BE2C (cell line): Measurements from ENCODE around the gene ZNF14.

Experiments used
- DNase-seq: peaks from one replicate; pipeline ENCODE4 v3.0.0-alpha.2; 2020
- H3K27me3 ChIP-seq: fragments of 250-450 bp; sonication (Bioruptor Pico); 2 replicates; pipeline ENCODE4 v1.5.1; 2020; ENCODE audit warnings: mild to moderate bottlenecking
- H3K36me3 ChIP-seq: fragments of 250-450 bp; sonication (Bioruptor Pico); 2 replicates; pipeline ENCODE4 v1.5.1; 2020; ENCODE audit warnings: mild to moderate bottlenecking
- H3K4me1 ChIP-seq: fragments of 250-450 bp; sonication (Bioruptor Pico); 2 replicates; pipeline ENCODE4 v1.5.1; 2020
- H3K4me3 ChIP-seq: 2 replicates; pipeline ENCODE4 v1.5.1; 2011; ENCODE audit warnings: low read depth, low read length
- H3K9me3 ChIP-seq: fragments of 250-450 bp; sonication (Bioruptor Pico); 2 replicates; pipeline ENCODE4 v1.5.1; 2020
- TF ChIP-seq, protein P1 (sequence below): IDR thresholded peaks from 2 replicates; pipeline ENCODE4 v1.5.1; 2012; ENCODE audit warnings: mild to moderate bottlenecking, low read depth, low read length

ZNF14 gene

DNA sequence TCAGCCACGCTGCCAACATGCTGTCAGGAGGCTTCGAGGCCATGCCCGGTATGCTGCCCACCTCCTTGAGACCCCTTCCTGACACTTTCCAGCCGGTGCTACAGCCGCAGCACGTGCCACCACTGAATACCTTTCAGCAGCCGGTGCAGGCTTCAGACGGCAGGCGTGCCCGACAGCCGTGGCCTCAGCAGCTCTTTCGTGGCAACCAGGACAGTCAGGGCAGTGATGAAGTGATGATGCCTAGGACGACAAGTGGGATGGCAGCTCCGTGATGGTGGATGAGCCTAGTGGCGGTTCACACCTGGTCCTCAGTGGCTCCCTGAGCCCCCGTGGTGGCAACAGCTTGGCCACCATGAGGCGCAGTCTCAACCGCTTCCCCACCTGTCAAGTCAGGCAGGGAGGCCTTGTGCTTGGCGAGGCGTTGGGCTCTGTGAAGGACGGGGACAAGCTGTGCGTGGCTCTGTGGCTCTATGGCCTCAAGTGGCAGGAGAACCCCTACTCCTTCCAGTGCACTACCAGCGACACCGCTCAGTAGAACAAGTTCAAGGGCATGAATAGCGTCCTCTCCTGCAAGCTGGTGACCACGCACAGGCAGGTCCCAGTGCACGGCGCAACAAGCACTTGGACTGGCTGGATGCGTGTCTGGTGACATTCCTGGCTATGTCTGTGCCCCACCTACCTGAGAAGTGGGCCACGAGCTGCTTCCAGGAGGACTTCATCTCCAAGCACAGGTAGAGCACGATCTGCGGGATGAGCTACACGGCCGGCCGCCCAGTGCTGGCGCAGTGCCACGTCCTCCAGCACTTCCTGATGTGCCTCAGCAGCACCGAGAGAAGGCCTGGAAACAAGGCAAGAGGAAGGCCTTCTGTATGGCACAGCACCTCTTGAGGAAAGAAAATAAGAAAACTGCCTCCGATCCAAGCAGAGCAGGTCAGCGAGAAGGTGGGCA is 18.2 kb upstream of the ZNF14 start:
- no peak for DNase-seq
- H3K4me3 ChIP-seq: no peak overlapping the region
- TF ChIP-seq, protein P1, sequence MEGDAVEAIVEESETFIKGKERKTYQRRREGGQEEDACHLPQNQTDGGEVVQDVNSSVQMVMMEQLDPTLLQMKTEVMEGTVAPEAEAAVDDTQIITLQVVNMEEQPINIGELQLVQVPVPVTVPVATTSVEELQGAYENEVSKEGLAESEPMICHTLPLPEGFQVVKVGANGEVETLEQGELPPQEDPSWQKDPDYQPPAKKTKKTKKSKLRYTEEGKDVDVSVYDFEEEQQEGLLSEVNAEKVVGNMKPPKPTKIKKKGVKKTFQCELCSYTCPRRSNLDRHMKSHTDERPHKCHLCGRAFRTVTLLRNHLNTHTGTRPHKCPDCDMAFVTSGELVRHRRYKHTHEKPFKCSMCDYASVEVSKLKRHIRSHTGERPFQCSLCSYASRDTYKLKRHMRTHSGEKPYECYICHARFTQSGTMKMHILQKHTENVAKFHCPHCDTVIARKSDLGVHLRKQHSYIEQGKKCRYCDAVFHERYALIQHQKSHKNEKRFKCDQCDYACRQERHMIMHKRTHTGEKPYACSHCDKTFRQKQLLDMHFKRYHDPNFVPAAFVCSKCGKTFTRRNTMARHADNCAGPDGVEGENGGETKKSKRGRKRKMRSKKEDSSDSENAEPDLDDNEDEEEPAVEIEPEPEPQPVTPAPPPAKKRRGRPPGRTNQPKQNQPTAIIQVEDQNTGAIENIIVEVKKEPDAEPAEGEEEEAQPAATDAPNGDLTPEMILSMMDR: no peak

DNA sequence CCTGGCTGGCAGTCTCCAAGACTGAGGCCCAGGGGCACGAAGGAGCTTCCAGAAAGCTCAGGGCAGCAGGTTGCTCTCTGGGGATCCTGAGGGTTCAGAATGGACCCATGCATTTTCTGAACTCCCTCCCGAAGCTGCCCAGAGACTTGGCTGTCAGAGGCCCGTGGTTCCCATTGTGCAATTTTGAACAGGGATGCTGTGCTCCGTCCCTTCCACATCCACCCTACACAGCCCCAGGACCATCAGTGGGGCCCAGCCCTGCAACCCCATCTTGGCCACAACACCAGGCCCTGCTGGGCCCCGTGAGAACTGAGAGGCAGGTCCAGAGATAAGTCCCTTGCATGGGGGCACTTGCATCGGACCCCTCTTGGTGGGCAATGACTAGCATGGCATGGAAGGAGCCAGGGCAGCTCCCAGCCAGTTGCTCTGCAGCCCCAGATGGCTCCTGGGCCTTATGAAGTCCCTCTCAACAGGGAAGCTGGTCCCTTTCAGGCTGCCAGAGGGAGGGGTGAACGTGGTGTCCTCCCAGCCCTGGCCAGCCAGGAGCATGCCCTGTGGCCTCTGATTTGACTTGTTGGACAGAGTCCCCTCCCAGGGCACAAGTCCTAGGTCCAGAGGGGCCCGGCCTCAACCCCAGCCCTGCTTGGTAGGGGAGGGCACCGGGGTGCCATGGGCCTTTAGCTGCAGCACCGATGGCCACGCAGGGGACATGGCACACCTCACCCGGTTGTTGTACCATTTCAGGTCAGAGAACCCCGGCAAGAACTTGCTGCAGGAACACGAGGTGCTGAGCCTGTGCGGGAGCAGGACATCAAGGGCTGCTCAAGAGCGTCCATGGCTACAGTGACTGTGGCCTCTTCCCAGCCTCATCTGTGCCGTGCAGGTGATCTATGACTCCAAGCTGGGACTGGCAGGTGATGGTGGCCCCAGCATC is 17.3 kb upstream of the ZNF14 start:
- Histone ChIP-seq H3K27me3 (no peaks in the 10 kb centered on the region), H3K4me3 (no peak overlapping the region), H3K4me1 (no peaks in the 10 kb centered on the region), H3K9me3 (no peaks in the 10 kb centered on the region; the same call in 1 of the 2 replicates), H3K36me3 (no peaks in the 10 kb centered on the region)
- TF ChIP-seq, protein P1: no peak
- DNase-seq: no peak

More for the DNA sequence above, 18.2 kb upstream of the ZNF14 start:
- Histone ChIP-seq H3K27me3 (no peaks in the 10 kb centered on the region), H3K4me1 (no peaks in the 10 kb centered on the region), H3K36me3 (no peaks in the 10 kb centered on the region), H3K9me3 (no peaks in the 10 kb centered on the region)

DNA sequence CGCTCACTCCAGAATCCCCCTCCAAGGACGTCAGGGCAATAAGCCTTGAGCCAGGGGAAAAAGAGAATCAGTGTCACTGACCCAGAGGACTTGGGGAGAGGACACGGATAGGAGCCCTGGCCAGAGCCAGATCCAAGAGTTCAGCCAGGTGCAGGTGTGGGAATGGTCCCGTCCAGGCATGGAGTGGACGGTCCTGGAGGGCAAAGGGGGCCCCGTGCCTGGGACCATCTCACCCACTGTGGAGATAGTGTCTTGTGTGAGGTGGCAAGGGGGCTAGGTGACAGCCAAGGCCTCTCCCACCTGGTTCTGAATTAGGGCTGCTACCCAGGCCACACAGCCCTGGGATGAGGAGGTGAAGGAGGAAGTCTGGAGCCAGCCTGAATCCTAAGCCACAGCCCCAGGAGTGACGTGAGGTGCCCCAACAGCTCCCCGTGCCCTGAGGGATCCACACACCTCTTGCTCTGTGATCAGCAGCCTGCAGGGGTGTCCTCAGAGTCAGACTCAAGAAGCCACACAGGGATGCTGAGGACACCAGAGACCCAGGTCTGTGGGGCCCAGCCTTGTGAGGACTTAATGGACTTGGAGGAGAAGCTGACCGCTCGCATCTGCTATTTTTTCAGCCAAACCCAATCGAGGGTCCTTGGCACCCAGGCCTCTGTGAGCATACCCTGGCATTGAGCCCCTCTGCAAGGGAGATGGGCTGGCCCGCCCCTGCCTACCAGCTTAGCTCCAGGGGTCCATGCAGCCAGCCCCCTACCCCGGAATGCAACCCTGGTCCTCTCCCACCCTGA is 16.4 kb upstream of the ZNF14 start:
- TF ChIP-seq, protein P1: no peak
- no peak overlapping the region for H3K4me3 ChIP-seq
- no peak for DNase-seq
- H3K36me3 ChIP-seq: no peaks in the 10 kb centered on the region
- H3K9me3 ChIP-seq: no peaks in the 10 kb centered on the region; the same call in 1 of the 2 replicates
- H3K4me1 ChIP-seq: no peaks in the 10 kb centered on the region
- H3K27me3 ChIP-seq: no peaks in the 10 kb centered on the region

DNA sequence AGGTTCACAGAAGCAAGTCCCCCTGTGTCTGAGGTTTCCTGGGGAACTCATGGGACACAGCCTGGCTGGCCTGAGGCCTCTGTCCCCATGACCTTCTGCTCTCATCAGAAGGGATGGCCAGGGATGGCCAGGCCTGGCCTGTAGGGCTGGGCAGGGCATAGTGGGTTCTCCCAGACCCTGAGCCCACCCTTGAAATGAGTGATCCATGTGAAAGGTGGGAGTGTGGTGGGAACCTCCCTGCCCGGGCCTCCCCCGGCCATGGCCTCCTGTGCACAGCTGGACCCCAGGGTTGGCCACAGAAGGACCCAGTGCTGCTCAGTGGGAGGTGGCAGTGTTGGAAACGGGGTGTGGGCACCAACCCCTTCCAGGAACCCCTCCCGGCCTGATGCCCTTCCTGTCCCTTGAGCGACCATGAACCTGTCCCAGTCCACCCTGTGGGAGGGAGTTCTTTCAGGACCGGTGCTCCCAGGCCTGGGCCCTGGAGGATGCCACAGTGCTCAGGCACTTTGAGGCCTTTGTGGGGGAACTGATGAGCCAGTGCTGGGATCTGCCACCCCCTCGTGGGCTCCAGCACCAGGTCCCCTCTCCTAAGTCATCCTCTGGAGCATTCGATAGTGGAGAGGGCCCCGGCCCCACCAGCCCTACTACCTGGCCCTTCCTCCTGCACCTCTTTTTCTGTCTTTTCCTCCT is 15.5 kb upstream of the ZNF14 start:
- TF ChIP-seq, protein P1: no peak
- Histone ChIP-seq H3K36me3 (no peaks in the 10 kb centered on the region), H3K9me3 (no peaks in the 10 kb centered on the region; the same call in 1 of the 2 replicates)

More for the DNA sequence above, 15.5 kb upstream of the ZNF14 start:
- DNase-seq: no peak
- H3K4me1 ChIP-seq: no peaks in the 10 kb centered on the region
- H3K27me3 ChIP-seq: no peaks in the 10 kb centered on the region
- no peak overlapping the region for H3K4me3 ChIP-seq
